Activated CD8-positive, alpha-beta memory T cell treated with anti-CD3 and anti-CD28 coated beads, Interleukin-2, amount 10 ng/mL, durations not matched to agents 7 days and 5 days (primary cell): Measurements from ENCODE around the gene TMEM106A. TPM values are rescaled to one million over a fixed set of nuclear protein-coding genes. Genes with fewer than 3 reads are reported as not detected.
"Not testable (repeated sequence)": the region's sequence is repeated elsewhere in the genome, so short reads cannot be mapped to it uniquely, and the experiment has no call there.

Experiments used
- ATAC-seq: fragments of 150-1000 bp; cut with Tn5 transposase; one replicate; pipeline ENCODE4 v1.10.0; 2021; ENCODE audit warnings: moderate library complexity
- CTCF ChIA-PET: fragments of 350-600 bp; sonication (Branson Sonifier 250); formaldehyde crosslinking; loops from one replicate; lab custom pipeline; 2021; ENCODE audit warnings: antibody characterized with exemption; lab: Charles Lee
- DNase-seq: peaks from one replicate; pipeline ENCODE4 v3.0.0-alpha.2; 2020
- H3K27ac Mint-ChIP-seq: one replicate; pipeline ENCODE4 v1.8.0; 2021; ENCODE audit warnings: mild to moderate bottlenecking, mixed read lengths
- H3K27me3 Mint-ChIP-seq: one replicate; pipeline ENCODE4 v1.8.0; 2021; ENCODE audit warnings: mixed read lengths
- H3K36me3 Mint-ChIP-seq: one replicate; pipeline ENCODE4 v1.8.0; 2021; ENCODE audit warnings: mild to moderate bottlenecking, mixed read lengths
- H3K4me1 Mint-ChIP-seq: one replicate; pipeline ENCODE4 v1.8.0; 2021; ENCODE audit warnings: mixed read lengths
- H3K4me3 Mint-ChIP-seq: one replicate; pipeline ENCODE4 v1.8.0; 2021; ENCODE audit warnings: mild to moderate bottlenecking, moderate library complexity, mixed read lengths
- H3K9me3 Mint-ChIP-seq: one replicate; pipeline ENCODE4 v1.8.0; 2022; ENCODE audit warnings: low read depth, mixed read lengths
- total RNA-seq, 2 experiments: library from RNA; stranded (reverse); gene quantifications; one replicate each; pipeline ENCODE4 v1.2.3, GENCODE V29; 2021

Gene TMEM106A
- total RNA-seq, 2 experiments from 2014 or later, result 13.8 to 23.1 TPM

DNA sequence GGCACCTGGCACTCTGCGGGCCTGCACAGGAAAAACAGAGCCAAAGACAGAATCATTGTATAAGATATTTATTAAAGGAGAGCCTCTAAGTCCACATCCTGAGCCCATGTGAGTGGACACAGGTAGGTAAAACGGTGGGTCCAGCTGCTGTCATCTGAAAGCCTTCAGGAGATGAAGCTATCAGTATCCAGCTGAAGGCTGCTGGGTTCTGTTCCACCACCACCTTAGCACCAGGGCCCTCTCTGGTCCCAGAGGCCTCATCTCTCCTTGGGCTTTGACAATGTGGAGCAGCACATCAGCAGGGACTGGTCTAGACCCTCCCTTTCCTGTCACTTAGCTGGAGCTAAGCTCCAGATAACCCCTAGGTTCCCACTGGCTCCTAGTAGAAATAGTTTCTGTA lies 7.3 kb downstream of the TMEM106A start:
- CTCF ChIA-PET, result interaction anchor here (1.4 kb wide), 1 partner anchor 8 kb away, joined by 6 read pairs; no protein-coding TSS in a partner anchor
- Mint-ChIP-seq H3K4me1 (peaks cover 12% of the 10 kb centered on the region), H3K4me3 (no peak overlapping the region), H3K27ac (no peak overlapping the region), H3K27me3 (no peaks in the 10 kb centered on the region), H3K9me3 (no peaks in the 10 kb centered on the region), H3K36me3 (peaks cover 20% of the 10 kb centered on the region)
- no peak for DNase-seq
- no peak for ATAC-seq

DNA sequence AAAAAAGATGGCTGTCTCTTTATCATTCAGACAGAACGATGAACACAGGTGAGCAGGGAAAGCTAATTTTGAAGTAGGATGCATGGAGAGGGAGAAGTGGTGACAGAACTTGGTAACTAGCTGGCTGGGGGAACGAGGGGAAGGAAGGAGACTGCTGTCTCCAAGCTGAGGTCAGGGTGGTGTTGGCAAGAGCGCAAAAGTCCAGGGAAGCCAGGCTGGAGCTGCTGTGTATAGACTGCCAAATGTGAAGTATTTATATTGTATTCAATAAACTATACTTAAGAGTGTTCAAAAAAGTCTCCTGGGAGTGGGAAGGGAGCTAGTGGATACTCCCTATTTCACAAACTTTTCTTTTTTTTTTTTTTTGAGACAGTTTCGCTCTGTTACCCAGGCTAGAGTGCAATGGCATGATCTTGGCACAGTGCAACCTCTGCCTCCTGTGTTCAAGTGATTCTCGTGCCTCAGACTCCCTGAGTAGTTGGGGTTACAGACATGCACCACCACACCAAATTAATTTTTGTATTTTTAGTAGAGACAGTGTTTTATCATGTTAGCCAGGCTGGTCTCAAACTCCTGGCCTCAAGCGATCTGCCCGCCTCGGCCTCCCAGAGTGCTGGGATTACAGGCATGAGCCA lies 8.2 kb downstream of the TMEM106A start:
- CTCF ChIA-PET, result interaction anchor here (1.4 kb wide), 1 partner anchor 9 kb away, joined by 6 read pairs; no protein-coding TSS in a partner anchor
- no peaks in the 10 kb centered on the region for H3K27me3 Mint-ChIP-seq
- peaks cover 20% of the 10 kb centered on the region for H3K36me3 Mint-ChIP-seq
- no peak overlapping the region for H3K27ac Mint-ChIP-seq
- no peak overlapping the region for H3K4me3 Mint-ChIP-seq
- ATAC-seq (no peak), DNase-seq (no peak)
- no peaks in the 10 kb centered on the region for H3K9me3 Mint-ChIP-seq
- peaks cover 15% of the 10 kb centered on the region for H3K4me1 Mint-ChIP-seq

DNA sequence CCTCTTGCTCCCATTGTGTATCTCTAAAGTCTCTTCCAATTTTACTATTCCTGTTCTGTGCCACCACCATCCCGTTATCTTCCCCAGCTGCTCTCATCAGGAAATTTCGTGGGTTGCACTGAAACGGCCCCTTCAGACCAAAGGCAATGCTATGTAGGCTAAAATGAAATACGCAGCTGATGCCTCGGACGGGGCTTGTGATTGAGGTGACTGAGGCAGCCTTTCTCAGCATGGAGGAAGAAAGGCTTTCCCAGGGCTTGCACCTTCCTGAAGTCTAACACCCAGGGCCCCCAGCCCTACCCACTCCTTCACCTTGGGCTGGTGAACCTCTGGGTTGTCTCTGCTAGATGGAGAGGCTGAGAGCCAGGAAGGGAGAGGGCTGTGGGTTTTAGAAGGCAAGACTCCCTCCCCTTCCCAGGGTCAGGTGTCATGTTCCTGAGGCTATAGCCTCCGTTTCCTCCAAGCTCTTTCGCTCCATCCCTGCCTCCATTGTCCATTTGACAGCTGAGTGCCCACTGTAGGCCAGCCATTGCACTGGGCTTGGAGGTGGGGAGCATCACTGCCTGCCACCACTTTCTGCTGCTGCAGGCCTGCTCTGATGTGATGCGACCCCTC lies 8.9 kb downstream of the TMEM106A start:
- CTCF ChIA-PET, result interaction anchor here (1.4 kb wide), 1 partner anchor 10 kb away, joined by 6 read pairs; no protein-coding TSS in a partner anchor
- H3K27ac Mint-ChIP-seq, result no peak overlapping the region

GRCh38 chr17:43224146-43224705 lies 12.6 kb downstream of the TMEM106A start:
- DNase-seq, result peak; percentile 25
- no peaks in the 10 kb centered on the region for H3K9me3 Mint-ChIP-seq
- ATAC-seq, result no peak
- no peak overlapping the region for H3K4me3 Mint-ChIP-seq
- H3K36me3 Mint-ChIP-seq, result peaks cover 6% of the 10 kb centered on the region
- H3K27ac Mint-ChIP-seq, result no peak overlapping the region
- CTCF ChIA-PET, result interaction anchor here (0.8 kb wide), 1 partner anchor 8 kb away, joined by 3 read pairs; no protein-coding TSS in a partner anchor
- H3K27me3 Mint-ChIP-seq, result no peaks in the 10 kb centered on the region
- peaks cover 7% of the 10 kb centered on the region for H3K4me1 Mint-ChIP-seq

More for the DNA sequence above, 8.9 kb downstream of the TMEM106A start:
- Mint-ChIP-seq H3K4me3 (no peak overlapping the region), H3K4me1 (peaks cover 15% of the 10 kb centered on the region), H3K27me3 (no peaks in the 10 kb centered on the region), H3K36me3 (peaks cover 15% of the 10 kb centered on the region), H3K9me3 (no peaks in the 10 kb centered on the region)
- DNase-seq (no peak), ATAC-seq (no peak)

GRCh38 chr17:43226393-43226792 lies 14.7 kb downstream of the TMEM106A start:
- Mint-ChIP-seq H3K4me1 (peaks cover 7% of the 10 kb centered on the region), H3K9me3 (no peaks in the 10 kb centered on the region), H3K36me3 (peaks cover 4% of the 10 kb centered on the region), H3K27ac (no peak overlapping the region), H3K4me3 (no peak overlapping the region), H3K27me3 (no peaks in the 10 kb centered on the region)
- ATAC-seq, result no peak
- peak; percentile 28 for DNase-seq
- CTCF ChIA-PET, result interaction anchor here (0.9 kb wide), 1 partner anchor 10 kb away, joined by 3 read pairs; no protein-coding TSS in a partner anchor

GRCh38 chr17:43228020-43228782 lies 16.5 kb downstream of the TMEM106A start, which contains the start of gene CCDC200:
CCDC200 (minus strand) TSS chr17:43228623; CDS start chr17:43228554, 69 bp downstream.
- DNase-seq, CTCF ChIA-PET, H3K27ac Mint-ChIP-seq, H3K9me3 Mint-ChIP-seq, H3K36me3 Mint-ChIP-seq, H3K27me3 Mint-ChIP-seq, ATAC-seq, H3K4me3 Mint-ChIP-seq, H3K4me1 Mint-ChIP-seq: not testable (repeated sequence)

DNA sequence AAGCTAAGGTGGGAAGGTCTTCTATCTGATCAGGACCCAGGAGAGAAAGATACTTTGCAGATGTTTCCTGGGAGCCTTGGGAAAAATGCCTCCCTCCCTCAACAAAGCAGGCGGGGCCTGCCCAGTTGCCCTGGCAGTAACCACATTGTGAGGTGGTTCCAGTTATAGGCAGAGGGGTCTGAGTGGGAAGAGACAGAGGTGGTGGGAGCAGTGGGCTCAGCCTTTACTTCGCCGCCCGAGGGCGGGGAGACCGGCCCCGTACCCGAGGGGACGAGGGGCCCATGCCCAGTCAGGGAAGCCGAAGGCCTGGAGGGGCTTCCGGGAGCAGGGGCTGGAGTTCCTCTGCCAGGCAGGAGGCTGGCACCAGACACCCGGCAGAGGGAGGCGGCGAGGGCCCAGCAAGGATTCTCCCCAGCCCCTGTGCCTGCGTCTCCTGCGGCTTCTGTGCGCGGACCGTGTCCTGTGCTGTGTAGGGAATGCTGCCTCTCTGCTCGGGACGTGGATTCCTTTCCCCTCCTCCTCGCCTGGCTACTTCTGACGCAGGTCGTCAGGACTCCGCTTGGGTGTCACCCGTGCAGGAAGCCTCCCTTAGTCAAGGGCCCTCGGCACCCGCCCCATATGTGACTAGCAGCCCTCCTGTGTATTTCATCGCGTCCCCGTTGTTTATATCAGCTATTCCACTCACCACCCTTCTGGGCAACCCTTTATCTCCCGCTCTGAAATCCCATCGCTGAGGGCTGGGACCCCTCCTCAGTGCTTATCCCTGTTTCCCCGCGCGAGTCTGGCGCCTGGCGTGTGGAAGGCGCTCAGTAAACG lies 19.7 kb downstream of the TMEM106A start:
- ATAC-seq, H3K27ac Mint-ChIP-seq, H3K27me3 Mint-ChIP-seq, H3K4me3 Mint-ChIP-seq, H3K4me1 Mint-ChIP-seq, CTCF ChIA-PET, H3K36me3 Mint-ChIP-seq, H3K9me3 Mint-ChIP-seq: not testable (repeated sequence)
- DNase-seq, result peak; percentile 33

DNA sequence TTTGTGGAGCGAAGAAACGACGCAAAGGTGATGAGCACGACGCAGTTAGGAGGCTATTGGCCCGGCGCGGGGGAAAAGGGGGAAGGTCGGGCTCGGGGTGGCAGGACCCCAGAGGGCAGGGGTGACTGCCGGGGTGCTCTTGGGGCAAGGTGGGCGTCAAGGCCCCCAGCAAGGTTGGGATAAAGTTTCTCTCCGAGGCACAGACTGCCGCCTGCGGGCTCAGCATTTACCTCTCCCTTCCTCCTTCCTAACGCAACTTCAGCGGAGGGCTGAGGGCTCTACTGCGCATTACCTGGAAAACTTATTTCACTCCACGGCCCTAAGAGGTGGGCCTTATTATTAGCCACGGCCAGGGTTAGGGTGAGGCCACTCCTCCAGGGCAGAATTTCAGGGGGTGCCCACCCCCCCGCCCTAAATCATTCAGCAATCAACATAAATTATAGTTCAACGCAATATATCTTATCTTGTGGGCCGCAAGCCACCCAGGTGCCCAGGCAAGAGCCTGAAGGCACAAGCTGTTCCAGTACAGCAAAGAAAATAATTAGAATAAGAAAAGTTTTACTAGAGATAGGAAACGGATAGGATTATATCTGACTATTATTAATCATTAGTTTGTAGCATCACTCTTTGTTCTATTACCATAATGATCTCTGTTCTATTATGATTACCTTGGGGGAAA lies 20.5 kb downstream of the TMEM106A start:
- H3K27ac Mint-ChIP-seq, H3K4me3 Mint-ChIP-seq, H3K9me3 Mint-ChIP-seq, H3K27me3 Mint-ChIP-seq, H3K4me1 Mint-ChIP-seq, CTCF ChIA-PET, ATAC-seq, H3K36me3 Mint-ChIP-seq: not testable (repeated sequence)
- DNase-seq, result peak; percentile 66

DNA sequence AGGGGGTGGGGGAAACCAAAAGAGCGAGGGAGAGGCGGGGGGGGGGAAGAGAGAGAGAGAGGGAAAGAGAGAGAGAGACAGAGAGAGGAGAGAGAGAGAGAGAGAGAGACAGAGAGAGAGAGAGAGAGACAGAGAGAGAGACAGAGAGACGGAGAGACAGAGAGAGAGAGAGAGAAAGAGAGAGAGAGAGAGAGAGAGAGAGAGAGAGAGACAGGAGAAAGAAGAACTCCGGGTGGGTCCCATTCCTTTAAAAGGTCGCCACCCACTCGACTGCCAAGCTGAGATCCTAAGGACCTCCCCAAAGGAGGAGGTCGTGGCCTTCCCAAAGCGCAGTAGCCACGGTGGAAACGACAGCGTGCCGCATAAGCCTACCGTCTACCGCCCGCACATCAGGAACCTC lies 21.6 kb downstream of the TMEM106A start:
- H3K4me3 Mint-ChIP-seq, ATAC-seq, H3K4me1 Mint-ChIP-seq, H3K27me3 Mint-ChIP-seq, H3K27ac Mint-ChIP-seq, CTCF ChIA-PET, H3K9me3 Mint-ChIP-seq, DNase-seq, H3K36me3 Mint-ChIP-seq: not testable (repeated sequence)

- CTCF ChIA-PET, H3K9me3 Mint-ChIP-seq, H3K36me3 Mint-ChIP-seq, H3K4me1 Mint-ChIP-seq, H3K27ac Mint-ChIP-seq, ATAC-seq, H3K27me3 Mint-ChIP-seq, H3K4me3 Mint-ChIP-seq, DNase-seq: not testable (repeated sequence)
These were observed 22.2 kb downstream of the TMEM106A start, which contains the start of gene RNU2-1 for GRCh38 chr17:43233877-43234276. RNU2-1 (minus strand) TSS chr17:43233977.

- H3K27me3 Mint-ChIP-seq, CTCF ChIA-PET, H3K36me3 Mint-ChIP-seq, H3K9me3 Mint-ChIP-seq, H3K27ac Mint-ChIP-seq, H3K4me3 Mint-ChIP-seq, H3K4me1 Mint-ChIP-seq, DNase-seq: not testable (repeated sequence)
- peak; percentile 64 for ATAC-seq
These were observed 27.9 kb downstream of the TMEM106A start for GRCh38 chr17:43239597-43239996.

DNA sequence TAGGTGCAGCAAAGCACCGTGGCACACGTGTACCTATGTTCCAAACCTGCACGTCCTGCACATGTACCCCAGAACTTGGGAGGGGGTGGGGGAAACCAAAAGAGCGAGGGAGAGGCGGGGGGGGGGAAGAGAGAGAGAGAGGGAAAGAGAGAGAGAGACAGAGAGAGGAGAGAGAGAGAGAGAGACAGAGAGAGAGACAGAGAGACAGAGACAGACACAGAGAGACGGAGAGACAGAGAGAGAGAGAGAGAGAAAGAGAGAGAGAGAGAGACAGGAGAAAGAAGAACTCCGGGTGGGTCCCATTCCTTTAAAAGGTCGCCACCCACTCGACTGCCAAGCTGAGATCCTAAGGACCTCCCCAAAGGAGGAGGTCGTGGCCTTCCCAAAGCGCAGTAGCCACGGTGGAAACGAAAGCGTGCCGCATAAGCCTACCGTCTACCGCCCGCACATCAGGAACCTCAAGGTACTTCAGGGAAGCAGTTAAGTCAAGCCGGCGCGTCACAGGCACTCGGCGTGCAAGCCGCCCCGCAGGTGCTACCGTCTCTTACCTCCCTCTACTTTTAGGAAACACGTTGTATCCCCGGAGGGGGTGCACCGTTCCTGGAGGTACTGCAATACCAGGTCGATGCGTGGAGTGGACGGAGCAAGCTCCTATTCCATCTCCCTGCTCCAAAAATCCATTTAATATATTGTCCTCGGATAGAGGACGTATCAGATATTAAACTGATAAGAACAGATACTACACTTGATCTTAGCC lies 29.1 kb downstream of the TMEM106A start:
- H3K4me3 Mint-ChIP-seq, H3K27ac Mint-ChIP-seq, CTCF ChIA-PET, H3K4me1 Mint-ChIP-seq, H3K27me3 Mint-ChIP-seq, H3K36me3 Mint-ChIP-seq, H3K9me3 Mint-ChIP-seq, DNase-seq: not testable (repeated sequence)
- peak; percentile 58 for ATAC-seq
